Measurements from ENCODE around the gene CSAD. TPM values are rescaled to one million over a fixed set of nuclear protein-coding genes. Genes with fewer than 3 reads are reported as not detected.

The CSAD gene
- total and polyA plus RNA-seq, 10 donors = 17.9 to 73.0 (median 36.3) TPM

DNA sequence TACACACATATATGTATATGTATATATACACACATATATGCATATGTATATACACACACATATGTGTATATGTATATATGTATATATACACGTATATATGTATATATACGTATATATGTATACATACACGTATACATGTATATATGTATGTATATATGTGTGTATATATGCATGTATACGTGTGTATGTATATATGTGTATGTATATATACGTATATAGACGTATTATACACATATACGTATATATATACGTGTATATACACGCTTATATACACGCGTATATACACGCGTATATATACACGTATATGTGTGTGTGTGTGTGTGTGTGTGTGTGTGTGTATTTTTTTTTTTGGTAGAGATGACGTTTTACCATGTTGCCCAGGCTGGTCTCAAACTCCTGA, 33.1 kb downstream of the CSAD start:
- 90 to 94% (median 93%) methylated on average over 15 of the region's 15 CpGs for WGBS, 5 donors

DNA sequence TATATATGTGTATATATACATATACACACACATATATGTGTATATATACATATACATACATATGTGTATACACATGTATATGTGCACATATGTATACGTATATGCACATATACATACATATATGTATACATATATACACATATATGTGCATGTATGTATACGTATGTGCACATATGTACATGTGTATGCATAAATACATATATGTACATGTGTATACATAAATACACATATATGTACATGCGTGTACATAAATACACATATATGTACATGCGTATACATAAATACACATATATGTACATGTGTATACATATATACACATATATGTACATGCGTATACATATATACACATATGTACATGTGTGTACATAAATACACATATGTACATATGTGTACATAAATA, 33.5 kb downstream of the CSAD start:
- Histone ChIP-seq H3K4me3 (no peak overlapping the region), H3K9me3 (no peaks in the 10 kb centered on the region), H3K27ac (no peak overlapping the region), H3K27me3 (replicated peaks in 1 of 7) (no peaks in the 10 kb centered on the region), H3K36me3 (no peaks in the 10 kb centered on the region), H3K4me1 (no peaks in the 10 kb centered on the region)
- no peak for DNase-seq
- WGBS, 5 donors = 89 to 94% (median 92%) methylated on average over 5 of the region's 5 CpGs
- TF ChIP-seq, protein P1, sequence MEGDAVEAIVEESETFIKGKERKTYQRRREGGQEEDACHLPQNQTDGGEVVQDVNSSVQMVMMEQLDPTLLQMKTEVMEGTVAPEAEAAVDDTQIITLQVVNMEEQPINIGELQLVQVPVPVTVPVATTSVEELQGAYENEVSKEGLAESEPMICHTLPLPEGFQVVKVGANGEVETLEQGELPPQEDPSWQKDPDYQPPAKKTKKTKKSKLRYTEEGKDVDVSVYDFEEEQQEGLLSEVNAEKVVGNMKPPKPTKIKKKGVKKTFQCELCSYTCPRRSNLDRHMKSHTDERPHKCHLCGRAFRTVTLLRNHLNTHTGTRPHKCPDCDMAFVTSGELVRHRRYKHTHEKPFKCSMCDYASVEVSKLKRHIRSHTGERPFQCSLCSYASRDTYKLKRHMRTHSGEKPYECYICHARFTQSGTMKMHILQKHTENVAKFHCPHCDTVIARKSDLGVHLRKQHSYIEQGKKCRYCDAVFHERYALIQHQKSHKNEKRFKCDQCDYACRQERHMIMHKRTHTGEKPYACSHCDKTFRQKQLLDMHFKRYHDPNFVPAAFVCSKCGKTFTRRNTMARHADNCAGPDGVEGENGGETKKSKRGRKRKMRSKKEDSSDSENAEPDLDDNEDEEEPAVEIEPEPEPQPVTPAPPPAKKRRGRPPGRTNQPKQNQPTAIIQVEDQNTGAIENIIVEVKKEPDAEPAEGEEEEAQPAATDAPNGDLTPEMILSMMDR (IDR thresholded peaks at IDR 0.05 in 8 of 11, conservative IDR thresholded peaks at IDR 0.05 in 3 of 11) = no peak
- TF ChIP-seq POLR2AphosphoS5 (IDR thresholded peaks at IDR 0.05) = no peak
- no peak for TF ChIP-seq POLR2A (IDR thresholded peaks at IDR 0.05)
- intact Hi-C loops (cut with DNase I; ENCODE audit: low total_unique reads) = no loop called here

More for the DNA sequence above, 33.1 kb downstream of the CSAD start:
- H3K27me3 ChIP-seq (replicated peaks in 1 of 7) = no peaks in the 10 kb centered on the region
- no peaks in the 10 kb centered on the region for H3K36me3 ChIP-seq
- intact Hi-C loops (cut with DNase I; ENCODE audit: low total_unique reads) = no loop called here
- TF ChIP-seq, protein P1 (IDR thresholded peaks at IDR 0.05 in 8 of 11, conservative IDR thresholded peaks at IDR 0.05 in 3 of 11) = no peak
- no peak overlapping the region for H3K4me3 ChIP-seq
- H3K27ac ChIP-seq = no peak overlapping the region
- no peaks in the 10 kb centered on the region for H3K4me1 ChIP-seq
- H3K9me3 ChIP-seq = no peaks in the 10 kb centered on the region
- DNase-seq = no peak

DNA sequence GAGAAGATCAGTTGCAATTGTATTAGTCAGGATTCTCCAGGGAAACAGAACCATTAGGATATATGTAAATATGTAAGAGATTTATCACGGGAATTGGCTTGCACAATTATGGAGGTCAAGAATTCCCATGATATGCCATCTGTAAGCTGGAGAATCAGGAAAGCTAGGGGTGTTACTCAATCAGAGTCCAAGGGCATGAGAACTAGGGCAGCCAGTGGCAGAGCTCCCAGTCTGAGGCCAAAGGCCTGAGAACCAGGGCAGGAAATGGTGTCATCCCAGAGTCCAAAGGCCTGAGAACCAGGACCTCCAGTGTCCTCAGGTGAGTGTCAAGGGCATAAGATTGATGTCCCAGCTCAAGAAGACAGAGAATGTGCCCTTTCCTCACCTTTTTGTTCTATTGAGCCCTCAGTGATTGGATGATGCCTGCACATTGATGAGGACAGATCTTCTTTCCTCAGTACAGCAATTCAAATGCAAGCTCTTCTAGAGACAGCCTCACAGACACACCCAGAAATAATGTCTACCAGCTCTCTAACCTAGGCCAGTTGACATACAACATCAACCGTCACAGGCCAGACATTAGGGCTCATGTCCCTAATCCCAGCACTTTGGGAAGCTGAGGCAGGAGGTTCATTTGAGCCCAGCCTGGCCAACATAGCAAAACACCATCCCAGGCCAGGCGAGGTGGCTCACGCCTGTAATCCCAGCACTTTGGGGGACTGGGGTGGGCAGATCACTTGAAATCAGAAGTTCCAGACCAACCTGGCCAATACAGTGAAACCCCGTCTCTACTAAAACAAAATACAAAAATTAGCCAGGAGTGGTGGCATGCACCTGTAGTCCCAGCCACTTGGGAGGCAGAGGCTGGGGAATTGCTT, 35.1 kb downstream of the CSAD start:
- intact Hi-C loops (cut with DNase I; ENCODE audit: low total_unique reads) = no loop called here
- no peak for DNase-seq
- H3K4me3 ChIP-seq = no peak overlapping the region
- TF ChIP-seq, protein P1 (IDR thresholded peaks at IDR 0.05 in 8 of 11, conservative IDR thresholded peaks at IDR 0.05 in 3 of 11) = no peak
- TF ChIP-seq POLR2A (IDR thresholded peaks at IDR 0.05) (no peak), POLR2AphosphoS5 (IDR thresholded peaks at IDR 0.05) (no peak)
- no peaks in the 10 kb centered on the region for H3K27me3 ChIP-seq (replicated peaks in 1 of 7)
- no peak overlapping the region for H3K27ac ChIP-seq
- H3K9me3 ChIP-seq = no peaks in the 10 kb centered on the region
- H3K4me1 ChIP-seq = no peaks in the 10 kb centered on the region
- H3K36me3 ChIP-seq = no peaks in the 10 kb centered on the region
- WGBS, 5 donors = 83 to 93% (median 87%) methylated on average over 3 to 5 of the region's 5 CpGs

DNA sequence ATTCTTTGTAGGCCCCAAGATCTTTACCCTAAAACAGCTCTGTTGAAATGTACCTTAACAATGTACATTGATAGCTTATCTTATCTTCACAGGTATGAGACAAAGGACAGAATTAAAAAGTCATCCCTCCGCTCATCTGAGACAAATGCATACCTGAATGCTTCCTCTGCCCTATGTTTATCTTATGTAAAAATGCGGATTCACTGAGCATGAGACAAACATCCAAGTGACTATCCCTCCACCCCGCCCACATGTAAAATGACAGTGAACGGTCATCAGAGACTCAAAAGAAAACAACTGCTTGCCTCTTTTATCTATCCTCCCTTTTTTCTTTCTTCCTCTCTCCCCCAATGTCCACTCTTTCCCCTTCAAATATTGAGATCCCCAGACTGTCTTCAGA, 37.4 kb downstream of the CSAD start:
- WGBS, 5 donors = 90 to 99% (median 94%) methylated on average over 4 of the region's 4 CpGs

More for the DNA sequence above, 37.4 kb downstream of the CSAD start:
- TF ChIP-seq, protein P1 (IDR thresholded peaks at IDR 0.05 in 8 of 11, conservative IDR thresholded peaks at IDR 0.05 in 3 of 11) = no peak
- TF ChIP-seq POLR2A (IDR thresholded peaks at IDR 0.05) (no peak), POLR2AphosphoS5 (IDR thresholded peaks at IDR 0.05) (no peak)
- Histone ChIP-seq H3K9me3 (peaks cover 0 to 12% (median 4%) of the 10 kb centered on the region in 8 donors), H3K4me1 (no peaks in the 10 kb centered on the region), H3K27me3 (replicated peaks in 1 of 7) (no peaks in the 10 kb centered on the region), H3K4me3 (no peak overlapping the region), H3K27ac (no peak overlapping the region), H3K36me3 (no peaks in the 10 kb centered on the region)
- intact Hi-C loops (cut with DNase I; ENCODE audit: low total_unique reads) = no loop called here
- DNase-seq = no peak
